ENCODE measurements around the gene RBM6.

DNA sequence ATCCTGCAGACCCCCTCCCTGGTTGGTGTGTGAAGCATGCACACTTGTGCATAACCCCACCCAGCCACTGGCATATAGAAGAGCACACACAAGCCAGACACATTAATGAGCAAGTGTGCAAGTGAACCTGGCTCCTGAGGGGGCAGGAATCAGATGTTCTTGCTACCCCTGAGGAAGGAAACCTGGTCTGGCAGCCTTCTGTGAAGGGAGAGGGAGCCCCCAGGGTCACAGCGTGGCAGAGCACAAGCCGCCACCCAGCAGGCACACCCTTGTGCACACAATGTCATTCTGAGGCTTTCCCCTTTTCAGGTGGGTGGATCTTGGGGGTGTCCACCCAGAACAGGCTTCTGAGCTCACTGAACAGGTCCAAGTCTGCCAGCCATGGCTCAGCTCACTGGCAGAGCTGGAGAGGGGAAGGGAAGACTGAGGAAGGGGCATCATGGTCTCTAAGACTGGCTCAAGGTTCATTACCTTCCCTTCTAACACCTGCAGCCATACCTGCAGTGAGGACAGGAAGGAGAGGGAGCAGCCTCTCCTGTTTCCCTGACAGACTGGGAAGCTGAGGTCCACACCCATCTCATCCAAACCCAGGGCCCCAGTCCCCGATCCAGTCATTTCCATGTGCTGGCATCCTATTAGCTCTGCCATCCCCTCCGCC lies 183.6 kb downstream of the RBM6 start:
- TF ChIP-seq, protein P1, sequence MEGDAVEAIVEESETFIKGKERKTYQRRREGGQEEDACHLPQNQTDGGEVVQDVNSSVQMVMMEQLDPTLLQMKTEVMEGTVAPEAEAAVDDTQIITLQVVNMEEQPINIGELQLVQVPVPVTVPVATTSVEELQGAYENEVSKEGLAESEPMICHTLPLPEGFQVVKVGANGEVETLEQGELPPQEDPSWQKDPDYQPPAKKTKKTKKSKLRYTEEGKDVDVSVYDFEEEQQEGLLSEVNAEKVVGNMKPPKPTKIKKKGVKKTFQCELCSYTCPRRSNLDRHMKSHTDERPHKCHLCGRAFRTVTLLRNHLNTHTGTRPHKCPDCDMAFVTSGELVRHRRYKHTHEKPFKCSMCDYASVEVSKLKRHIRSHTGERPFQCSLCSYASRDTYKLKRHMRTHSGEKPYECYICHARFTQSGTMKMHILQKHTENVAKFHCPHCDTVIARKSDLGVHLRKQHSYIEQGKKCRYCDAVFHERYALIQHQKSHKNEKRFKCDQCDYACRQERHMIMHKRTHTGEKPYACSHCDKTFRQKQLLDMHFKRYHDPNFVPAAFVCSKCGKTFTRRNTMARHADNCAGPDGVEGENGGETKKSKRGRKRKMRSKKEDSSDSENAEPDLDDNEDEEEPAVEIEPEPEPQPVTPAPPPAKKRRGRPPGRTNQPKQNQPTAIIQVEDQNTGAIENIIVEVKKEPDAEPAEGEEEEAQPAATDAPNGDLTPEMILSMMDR (IDR thresholded peaks at IDR 0.05): no peak
- no peak for TF ChIP-seq POLR2A (IDR thresholded peaks at IDR 0.05)

All from body of pancreas (tissue), 4 donors.